IPS DF 6.9 (cell line): ENCODE results near the gene FASTK.

Experiments
- DNase-seq: peaks from one replicate; pipeline ENCODE4 v3.0.0-alpha.2; 2013; ENCODE audit warnings: low read depth, low spot score
- H3K27ac ChIP-seq: one replicate; pipeline ENCODE4 v1.5.1; 2013; ENCODE audit warnings: low read length, control low read depth
- H3K27me3 ChIP-seq: 2 replicates; pipeline ENCODE4 v1.6.1; 2013; ENCODE audit warnings: mild to moderate bottlenecking, low read length; ENCODE audit not compliant: control insufficient read depth, insufficient read depth
- H3K36me3 ChIP-seq: 2 replicates; pipeline ENCODE4 v1.6.1; 2013; ENCODE audit warnings: low read length; ENCODE audit not compliant: control insufficient read depth, insufficient read depth
- H3K4me1 ChIP-seq: 2 replicates; pipeline ENCODE4 v1.6.1; 2013; ENCODE audit warnings: low read length; ENCODE audit not compliant: control insufficient read depth, insufficient read depth
- H3K4me3 ChIP-seq: 2 replicates; pipeline ENCODE4 v1.5.1; 2013; ENCODE audit warnings: mild to moderate bottlenecking, low read length
- H3K9me3 ChIP-seq: 2 replicates; pipeline ENCODE4 v1.6.1; 2013; ENCODE audit warnings: low read length, inconsistent platforms; ENCODE audit not compliant: control insufficient read depth, insufficient read depth
- WGBS: extraction: QIAGEN DNeasy Blood & Tissue Kit; methylation state at CpG from one replicate; pipeline ENCODE4 v1.1.7; 2013; ENCODE audit warnings: mixed read lengths, missing lambda C conversion rate; ENCODE audit not compliant: insufficient read length, insufficient coverage; 5-methylcytosine and 5-hydroxymethylcytosine counted together

Gene FASTK

GRCh38 chr7:151071032-151071866 is 9.4 kb downstream of the FASTK start:
- H3K27ac ChIP-seq: no peak overlapping the region
- no peak overlapping the region for H3K4me3 ChIP-seq
- WGBS: no CpG with 5 or more reads among the region's 39 CpGs
- H3K27me3 ChIP-seq: no peaks in the 10 kb centered on the region
- H3K4me1 ChIP-seq: 0 out of 2 replicates have a peak, but pooled peaks cover 5% of the 10 kb centered on the region
- no peaks in the 10 kb centered on the region for H3K9me3 ChIP-seq
- H3K36me3 ChIP-seq: peaks cover 51% of the 10 kb centered on the region
- DNase-seq: no peak

GRCh38 chr7:151070574-151070960 is 10.0 kb downstream of the FASTK start:
- DNase-seq: no peak
- no peak overlapping the region for H3K27ac ChIP-seq
- no peaks in the 10 kb centered on the region for H3K27me3 ChIP-seq
- H3K36me3 ChIP-seq: peaks cover 46% of the 10 kb centered on the region
- H3K9me3 ChIP-seq: no peaks in the 10 kb centered on the region
- no CpG with 5 or more reads among the region's 15 CpGs for WGBS
- 0 out of 2 replicates have a peak, but pooled peaks cover 5% of the 10 kb centered on the region for H3K4me1 ChIP-seq
- no peak overlapping the region for H3K4me3 ChIP-seq

- Histone ChIP-seq H3K27me3 (no peaks in the 10 kb centered on the region), H3K4me3 (no peak overlapping the region), H3K27ac (no peak overlapping the region), H3K4me1 (0 out of 2 replicates have a peak, but pooled peaks cover 5% of the 10 kb centered on the region), H3K9me3 (no peaks in the 10 kb centered on the region), H3K36me3 (peaks cover 47% of the 10 kb centered on the region)
- DNase-seq: no peak
- WGBS: no CpG with 5 or more reads among the region's 17 CpGs
Observed at GRCh38 chr7:151069841-151070573, 10.6 kb downstream of the FASTK start.

GRCh38 chr7:151068069-151068773 is 12.4 kb downstream of the FASTK start:
- Histone ChIP-seq H3K4me1 (0 out of 2 replicates have a peak, but pooled peaks cover 5% of the 10 kb centered on the region), H3K4me3 (no peak overlapping the region), H3K9me3 (no peaks in the 10 kb centered on the region), H3K27me3 (no peaks in the 10 kb centered on the region), H3K36me3 (peaks cover 41% of the 10 kb centered on the region), H3K27ac (no peak overlapping the region)
- WGBS: no CpG with 5 or more reads among the region's 12 CpGs
- no peak for DNase-seq

GRCh38 chr7:151066273-151066974 is 14.2 kb downstream of the FASTK start:
- no peaks in the 10 kb centered on the region for H3K27me3 ChIP-seq
- no peaks in the 10 kb centered on the region for H3K9me3 ChIP-seq
- H3K4me1 ChIP-seq: peaks cover 8% of the 10 kb centered on the region; the same call in 1 of the 2 replicates
- H3K36me3 ChIP-seq: peaks cover 36% of the 10 kb centered on the region
- DNase-seq: no peak
- WGBS: no CpG with 5 or more reads among the region's 39 CpGs
- no peak overlapping the region for H3K27ac ChIP-seq
- no peak overlapping the region for H3K4me3 ChIP-seq

GRCh38 chr7:151065516-151065915 is 15.1 kb downstream of the FASTK start:
- H3K36me3 ChIP-seq: peaks cover 28% of the 10 kb centered on the region

GRCh38 chr7:151064993-151065392 is 15.6 kb downstream of the FASTK start:
- H3K27ac ChIP-seq: no peak overlapping the region
- no peaks in the 10 kb centered on the region for H3K27me3 ChIP-seq
- H3K4me1 ChIP-seq: peaks cover 18% of the 10 kb centered on the region
- DNase-seq: no peak
- no peaks in the 10 kb centered on the region for H3K9me3 ChIP-seq
- no CpG with 5 or more reads among the region's 6 CpGs for WGBS
- peaks cover 22% of the 10 kb centered on the region for H3K36me3 ChIP-seq
- H3K4me3 ChIP-seq: no peak overlapping the region

More at GRCh38 chr7:151065516-151065915, 15.1 kb downstream of the FASTK start:
- DNase-seq: no peak
- Histone ChIP-seq H3K9me3 (no peaks in the 10 kb centered on the region), H3K4me1 (peaks cover 17% of the 10 kb centered on the region), H3K27me3 (no peaks in the 10 kb centered on the region), H3K4me3 (no peak overlapping the region), H3K27ac (no peak overlapping the region)
- WGBS: no CpG with 5 or more reads among the region's 14 CpGs

- WGBS: no CpG with 5 or more reads among the region's 18 CpGs
- Histone ChIP-seq H3K4me3 (no peak overlapping the region), H3K4me1 (peaks cover 18% of the 10 kb centered on the region), H3K27ac (no peak overlapping the region), H3K36me3 (peaks cover 19% of the 10 kb centered on the region; the same call in 1 of the 2 replicates), H3K27me3 (no peaks in the 10 kb centered on the region), H3K9me3 (no peaks in the 10 kb centered on the region)
- no peak for DNase-seq
Observed at GRCh38 chr7:151064454-151064853, 16.2 kb downstream of the FASTK start.

GRCh38 chr7:151063212-151063561 is 17.4 kb downstream of the FASTK start:
- no peaks in the 10 kb centered on the region for H3K27me3 ChIP-seq
- WGBS: no CpG with 5 or more reads among the region's 11 CpGs
- H3K4me3 ChIP-seq: peak overlapping the region; percentile 23; the same call in 1 of the 2 replicates
- peaks cover 16% of the 10 kb centered on the region; the same call in 1 of the 2 replicates for H3K36me3 ChIP-seq
- no peak overlapping the region for H3K27ac ChIP-seq
- peaks cover 18% of the 10 kb centered on the region for H3K4me1 ChIP-seq
- no peaks in the 10 kb centered on the region for H3K9me3 ChIP-seq
- DNase-seq: no peak
